Muscle layer of colon (tissue), 2 donors: ENCODE data around the gene ZC3HAV1.
"Not testable (repeated sequence)": the region's sequence is repeated elsewhere in the genome, so short reads cannot be mapped to it uniquely, and the experiment has no call there.

Experiments used
- H3K27ac ChIP-seq: one replicate; pipeline ENCODE4 v1.7.0; 2013; ENCODE audit warnings: low read depth, mild to moderate bottlenecking, low read length, moderate library complexity
- H3K27me3 ChIP-seq, 2 donors: one replicate each; pipeline ENCODE4 v1.7.0; 2013; ENCODE audit warnings: low read length in 2 of 2, mild to moderate bottlenecking in 2 of 2; ENCODE audit not compliant: insufficient read depth in 2 of 2, control insufficient read depth in 1 of 2
- H3K36me3 ChIP-seq: one replicate; pipeline ENCODE4 v1.7.0; 2013; ENCODE audit warnings: mild to moderate bottlenecking, low read length; ENCODE audit not compliant: insufficient read depth
- H3K4me1 ChIP-seq: one replicate; pipeline ENCODE4 v1.7.0; 2013; ENCODE audit warnings: mild to moderate bottlenecking, low read length; ENCODE audit not compliant: insufficient read depth
- H3K4me3 ChIP-seq, 2 donors: one replicate each; pipeline ENCODE4 v1.7.0; 2013; ENCODE audit warnings: low read length in 2 of 2, low read depth in 1 of 2, mild to moderate bottlenecking in 1 of 2, moderate library complexity in 1 of 2
- H3K9ac ChIP-seq: one replicate; pipeline ENCODE4 v1.7.0; 2013; ENCODE audit warnings: low read length
- H3K9me3 ChIP-seq: one replicate; pipeline ENCODE4 v1.7.0; 2013; ENCODE audit warnings: mild to moderate bottlenecking, low read length
- donor health status: abdominal sarcoma.
- donor health status: Adenocarcinoma of cecum.

ZC3HAV1 gene

DNA sequence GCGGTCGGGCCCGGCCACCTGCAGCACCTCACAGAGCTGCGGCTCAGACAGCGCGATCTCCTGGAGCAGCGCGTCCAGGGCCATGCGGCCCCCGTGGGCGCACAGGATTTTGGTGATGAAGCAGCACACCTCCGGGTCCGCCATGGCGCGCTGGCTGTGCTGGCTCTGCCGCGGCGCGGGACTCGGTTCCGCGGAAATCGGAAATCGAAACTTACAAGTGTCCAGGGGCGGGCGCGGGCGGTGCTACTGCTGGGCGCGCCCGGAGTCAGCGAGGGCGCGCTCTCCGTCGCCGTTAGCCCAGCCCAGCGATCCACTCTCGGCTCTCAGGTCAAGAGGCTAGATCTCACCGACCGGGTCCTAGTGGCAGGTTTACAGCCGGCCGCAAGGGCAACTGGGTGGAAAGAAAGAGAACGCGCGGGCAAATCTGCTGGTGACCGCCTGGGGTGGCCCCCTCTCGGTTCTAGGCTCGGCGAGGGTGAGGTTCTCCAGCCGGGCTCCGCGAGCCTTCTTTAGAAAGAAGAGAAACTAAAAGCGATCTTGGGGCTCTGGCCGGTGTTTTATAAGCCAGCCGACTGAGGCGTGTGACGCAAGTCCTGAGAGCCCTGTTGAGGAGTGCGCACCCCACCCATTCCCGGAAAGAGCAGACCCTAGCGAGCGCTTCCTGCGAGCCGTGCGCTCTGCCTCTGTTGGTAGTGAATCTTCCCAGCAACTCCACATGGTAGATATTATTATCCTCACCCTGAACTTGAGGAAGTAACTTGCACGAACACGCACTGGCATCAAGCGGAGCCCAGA lies at the start of gene ZC3HAV1:
TSS of gene ZC3HAV1 (minus strand) at position 533 of the 795 bp plus-strand sequence. CDS start at position 144, 389 bp downstream.
- Histone ChIP-seq H3K4me1 (peaks cover 22% of the 10 kb centered on the region), H3K9ac (peak within 1 kb of the TSS; percentile 64), H3K4me3 (peak within 1 kb of the TSS; percentile 86 to 87), H3K27me3 (no peaks in the 10 kb centered on the region), H3K9me3 (no peaks in the 10 kb centered on the region), H3K36me3 (no peaks in the 10 kb centered on the region), H3K27ac (peak within 1 kb of the TSS; percentile 95)

DNA sequence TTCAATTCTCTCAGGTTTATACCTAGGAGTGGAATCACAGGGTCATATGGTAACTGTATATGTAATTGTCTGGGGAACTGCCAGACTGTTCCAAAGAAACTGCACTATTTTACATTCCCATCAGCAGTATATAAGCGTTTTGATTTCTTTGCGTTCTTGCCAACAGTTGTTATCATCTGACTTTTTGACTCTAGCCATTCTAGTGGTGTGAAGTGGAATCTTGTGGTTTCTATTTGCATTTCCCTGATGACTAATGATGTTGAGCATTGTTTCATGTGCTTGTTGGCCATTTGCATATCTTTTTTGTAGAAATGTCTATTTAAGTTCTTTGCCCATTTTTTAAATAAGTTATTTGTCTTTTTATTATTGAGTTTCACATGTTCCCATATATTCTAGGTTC lies 44.3 kb upstream of the ZC3HAV1 start:
- H3K4me3 ChIP-seq, result no peak overlapping the region
- no peaks in the 10 kb centered on the region for H3K4me1 ChIP-seq
- H3K27me3 ChIP-seq, result no peaks in the 10 kb centered on the region
- H3K36me3 ChIP-seq, result no peaks in the 10 kb centered on the region
- H3K9ac ChIP-seq, result no peak overlapping the region
- no peaks in the 10 kb centered on the region for H3K9me3 ChIP-seq
- no peak overlapping the region for H3K27ac ChIP-seq

DNA sequence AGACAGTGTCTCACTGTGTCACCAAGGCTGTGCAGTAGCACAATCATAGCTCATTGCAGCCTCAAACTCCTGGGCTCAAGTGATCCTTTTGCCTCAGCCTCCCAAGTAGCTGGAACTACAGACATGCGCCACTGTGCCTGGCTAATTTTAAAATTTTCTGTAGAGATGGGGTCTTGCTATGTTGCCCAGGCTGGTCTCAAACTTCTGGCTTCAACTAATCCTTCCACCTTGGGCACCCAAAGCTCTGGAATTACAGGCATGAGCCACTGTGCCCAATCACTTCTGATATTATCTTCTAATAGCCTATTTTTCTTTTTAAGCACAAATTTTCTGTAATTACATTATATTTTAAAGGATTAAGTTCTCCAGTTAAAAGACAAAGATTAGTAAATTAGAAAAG lies 42.6 kb upstream of the ZC3HAV1 start:
- H3K9ac ChIP-seq, result no peak overlapping the region
- no peaks in the 10 kb centered on the region for H3K27me3 ChIP-seq
- no peak overlapping the region for H3K4me3 ChIP-seq
- H3K27ac ChIP-seq, result no peak overlapping the region
- H3K9me3 ChIP-seq, result no peaks in the 10 kb centered on the region
- no peaks in the 10 kb centered on the region for H3K4me1 ChIP-seq
- peaks cover 6% of the 10 kb centered on the region for H3K36me3 ChIP-seq

DNA sequence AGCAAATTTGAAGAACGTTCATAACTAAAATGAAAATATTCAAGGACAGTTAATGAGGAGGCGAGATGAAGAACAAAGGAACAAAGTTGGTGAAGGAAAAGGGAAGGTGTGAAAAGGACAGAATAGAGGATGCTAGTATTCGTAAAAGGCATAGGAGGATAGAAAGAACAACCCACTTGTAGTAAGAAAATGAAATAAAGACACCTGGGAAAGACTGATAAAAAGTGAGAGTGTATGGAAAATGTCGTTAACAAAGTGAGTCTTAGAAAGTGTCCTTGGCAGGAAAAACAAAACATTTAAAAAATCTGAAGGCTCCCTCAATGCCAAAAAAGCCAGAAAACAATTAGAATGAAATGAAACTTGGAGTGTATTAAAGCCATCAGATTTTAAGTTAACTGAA lies 29.6 kb upstream of the ZC3HAV1 start:
- Histone ChIP-seq H3K9ac (no peak overlapping the region), H3K27ac (no peak overlapping the region), H3K27me3 (no peaks in the 10 kb centered on the region), H3K4me3 (no peak overlapping the region), H3K4me1 (no peaks in the 10 kb centered on the region), H3K36me3 (peaks cover 20% of the 10 kb centered on the region), H3K9me3 (no peaks in the 10 kb centered on the region)

DNA sequence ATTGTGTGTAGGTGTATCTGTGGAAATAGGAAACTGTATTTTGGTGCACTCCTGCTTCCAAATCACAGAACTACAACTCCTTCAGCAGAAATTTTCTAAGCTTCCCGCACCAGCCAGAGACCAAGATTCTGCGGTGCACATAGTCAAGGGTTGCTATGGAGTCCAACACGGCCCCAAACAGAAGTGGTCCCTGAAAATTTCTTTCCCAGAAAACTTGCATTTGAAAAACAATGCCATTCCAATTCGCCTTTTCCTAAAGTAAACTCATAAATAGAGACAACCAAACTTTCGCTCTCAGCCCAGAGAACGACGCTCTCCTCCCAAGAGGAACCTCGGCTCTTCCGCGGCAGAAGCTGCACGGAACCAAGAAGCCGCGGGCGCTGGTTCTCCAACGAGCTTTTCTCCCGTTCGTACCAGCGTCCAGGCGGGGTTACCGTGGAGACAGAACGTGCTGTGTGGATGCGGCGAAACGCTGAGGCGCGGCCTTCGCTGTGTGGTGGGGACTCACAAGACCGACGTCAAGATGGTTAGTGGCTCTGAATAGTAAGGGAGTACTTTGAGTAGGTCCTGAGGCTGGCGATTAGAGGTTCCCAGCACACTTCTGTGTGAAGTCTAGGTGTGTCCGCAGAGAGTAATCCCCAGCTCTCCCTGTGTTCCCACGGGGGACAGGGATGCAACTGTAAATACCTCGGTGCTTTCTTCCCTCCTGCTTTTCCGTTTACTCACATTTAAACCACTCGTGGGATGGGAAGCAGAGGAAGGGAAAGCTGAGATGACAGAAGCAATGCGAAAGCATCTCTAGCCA lies 24.0 kb upstream of the ZC3HAV1 start:
- H3K9ac ChIP-seq, result peak overlapping the region; percentile 40
- H3K4me1 ChIP-seq, result peaks cover 5% of the 10 kb centered on the region
- H3K9me3 ChIP-seq, result no peaks in the 10 kb centered on the region
- peaks cover 13% of the 10 kb centered on the region for H3K36me3 ChIP-seq
- peak overlapping the region; percentile 24 to 78 for H3K4me3 ChIP-seq
- no peaks in the 10 kb centered on the region for H3K27me3 ChIP-seq
- H3K27ac ChIP-seq, result peak overlapping the region; percentile 46

DNA sequence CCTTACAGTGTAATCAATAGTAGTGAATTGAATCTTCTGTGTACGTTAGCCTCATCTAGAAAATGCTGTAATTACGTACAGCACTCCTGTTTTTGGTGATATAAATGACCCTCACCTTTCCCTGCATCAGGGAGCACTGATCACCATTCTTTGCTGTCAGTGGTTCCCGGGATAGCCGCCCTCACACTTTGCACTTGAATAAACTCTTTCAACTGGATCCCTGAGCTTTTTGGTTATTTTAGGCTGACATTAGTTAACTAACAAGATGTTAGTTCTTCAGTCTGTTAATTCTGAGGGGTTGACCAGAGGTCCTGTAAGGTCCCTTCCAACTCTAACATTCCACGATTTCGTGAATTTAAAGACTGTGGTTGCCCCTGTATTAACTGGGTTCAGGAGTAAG lies 23.4 kb upstream of the ZC3HAV1 start:
- Histone ChIP-seq H3K9ac (peak overlapping the region; percentile 40), H3K9me3 (no peaks in the 10 kb centered on the region), H3K4me1 (peaks cover 5% of the 10 kb centered on the region), H3K27ac (peak overlapping the region; percentile 46), H3K4me3 (peak overlapping the region; percentile 24 to 78), H3K36me3 (peaks cover 13% of the 10 kb centered on the region), H3K27me3 (no peaks in the 10 kb centered on the region)

DNA sequence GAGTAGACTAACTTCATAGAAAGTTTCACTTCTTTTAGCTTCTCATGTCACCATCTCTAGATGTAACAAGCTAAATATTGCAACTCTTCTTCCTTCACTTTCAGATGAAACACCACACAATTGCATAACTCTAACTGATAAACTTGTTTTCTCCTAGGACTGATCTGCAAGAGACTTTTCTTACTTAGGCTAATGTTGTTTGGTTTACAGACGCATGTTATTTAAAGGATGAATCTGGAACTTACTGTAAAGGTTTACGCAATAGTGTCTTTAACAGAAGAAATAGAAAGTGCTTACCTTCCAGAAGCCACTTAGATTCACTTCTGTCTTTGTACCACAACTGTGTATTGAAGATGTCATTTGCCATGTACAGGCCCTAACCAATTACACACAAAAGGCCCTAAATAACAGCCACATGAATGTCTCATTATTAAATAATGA lies 22.1 kb upstream of the ZC3HAV1 start:
- Histone ChIP-seq H3K4me1 (peaks cover 5% of the 10 kb centered on the region), H3K27me3 (no peaks in the 10 kb centered on the region), H3K9ac (no peak overlapping the region), H3K36me3 (peaks cover 7% of the 10 kb centered on the region), H3K9me3 (no peaks in the 10 kb centered on the region), H3K27ac (no peak overlapping the region), H3K4me3 (no peak overlapping the region)

DNA sequence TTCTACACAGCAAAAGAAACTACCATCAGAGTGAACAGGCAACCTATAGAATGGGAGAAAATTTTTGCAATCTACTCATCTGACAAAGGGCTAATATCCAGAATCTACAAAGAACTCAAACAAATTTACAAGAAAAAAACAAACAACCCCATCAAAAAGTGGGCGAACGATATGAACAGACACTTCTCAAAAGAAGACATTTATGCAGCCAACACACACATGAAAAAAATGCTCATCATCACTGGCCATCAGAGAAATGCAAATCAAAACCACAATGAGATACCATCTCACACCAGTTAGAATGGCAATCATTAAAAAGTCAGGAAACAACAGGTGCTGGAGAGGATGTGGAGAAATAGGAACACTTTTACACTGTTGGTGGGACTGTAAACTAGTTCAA lies 20.3 kb upstream of the ZC3HAV1 start:
- H3K4me3 ChIP-seq, H3K27me3 ChIP-seq, H3K9me3 ChIP-seq, H3K4me1 ChIP-seq, H3K27ac ChIP-seq, H3K36me3 ChIP-seq, H3K9ac ChIP-seq: not testable (repeated sequence)

DNA sequence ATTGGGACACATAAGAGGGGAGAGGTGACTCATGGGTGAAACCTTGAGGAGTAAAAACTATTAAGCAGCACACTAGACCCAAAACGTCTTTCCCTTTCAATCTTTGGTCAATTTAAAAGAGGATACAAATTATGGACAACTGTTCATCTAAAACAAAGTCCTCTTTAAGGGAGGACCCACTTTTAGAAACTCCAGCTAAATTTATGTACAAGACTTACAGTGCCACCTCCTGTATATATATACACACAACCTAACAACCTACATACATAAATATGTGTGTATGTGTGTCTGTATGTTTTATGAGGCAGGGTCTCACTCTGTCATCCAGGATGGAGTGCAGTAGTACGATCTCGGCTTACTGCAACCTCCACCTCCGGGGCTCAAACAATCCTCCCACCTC lies 18.1 kb upstream of the ZC3HAV1 start:
- H3K27me3 ChIP-seq, result no peaks in the 10 kb centered on the region
- H3K4me1 ChIP-seq, result peaks cover under 1% of the 10 kb centered on the region
- H3K36me3 ChIP-seq, result no peaks in the 10 kb centered on the region
- H3K4me3 ChIP-seq, result no peak overlapping the region
- no peaks in the 10 kb centered on the region for H3K9me3 ChIP-seq
- no peak overlapping the region for H3K27ac ChIP-seq
- no peak overlapping the region for H3K9ac ChIP-seq

DNA sequence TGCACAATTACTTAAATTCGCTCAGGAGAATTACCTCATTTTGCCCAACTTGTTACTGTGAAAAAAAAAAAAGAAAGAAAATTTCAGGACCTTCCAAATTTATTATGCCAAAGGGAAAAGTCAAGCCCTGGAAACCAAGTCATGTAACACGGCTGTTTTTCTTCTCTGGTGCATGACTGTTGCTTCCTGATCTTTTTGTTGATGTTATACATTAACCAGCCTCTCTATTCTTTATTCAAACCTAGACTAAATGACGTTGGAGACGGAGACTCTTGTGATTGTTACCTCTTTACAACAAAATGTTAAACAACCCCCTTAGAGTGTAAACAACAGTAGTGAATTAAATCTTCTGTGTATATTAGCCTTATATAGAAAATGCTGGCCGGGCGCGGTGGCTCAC lies 16.1 kb upstream of the ZC3HAV1 start:
- H3K4me1 ChIP-seq, result no peaks in the 10 kb centered on the region
- H3K36me3 ChIP-seq, result no peaks in the 10 kb centered on the region
- H3K27ac ChIP-seq, result no peak overlapping the region
- H3K9me3 ChIP-seq, result no peaks in the 10 kb centered on the region
- H3K27me3 ChIP-seq, result no peaks in the 10 kb centered on the region
- no peak overlapping the region for H3K9ac ChIP-seq
- H3K4me3 ChIP-seq, result no peak overlapping the region

DNA sequence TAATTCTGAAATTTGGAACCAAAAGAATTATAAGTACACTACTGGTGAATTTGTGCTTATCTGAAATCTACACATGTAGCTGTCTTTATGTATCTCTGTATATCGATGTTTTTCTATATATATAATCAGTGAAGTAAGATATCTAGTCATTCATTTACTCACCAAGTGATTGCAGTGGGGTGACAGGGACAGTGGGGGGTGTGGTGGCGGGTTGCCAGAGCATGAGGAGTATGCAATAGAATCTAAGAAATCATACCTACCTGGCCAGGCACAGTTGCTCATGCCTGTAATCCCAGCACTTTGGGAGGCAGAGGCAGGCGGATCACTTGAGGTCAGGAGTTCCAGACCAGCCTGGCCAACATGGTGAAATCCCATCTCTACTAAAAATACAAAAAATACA lies 15.5 kb upstream of the ZC3HAV1 start:
- H3K9me3 ChIP-seq, H3K27me3 ChIP-seq, H3K4me1 ChIP-seq, H3K36me3 ChIP-seq, H3K27ac ChIP-seq, H3K4me3 ChIP-seq, H3K9ac ChIP-seq: not testable (repeated sequence)
